ENCODE data around the gene SUCO. TPM values are rescaled to one million over a fixed set of nuclear protein-coding genes. Genes with fewer than 3 reads are reported as not detected.

Gene SUCO
- total and polyA plus RNA-seq, 2 experiments from 2014 or later: 39.1 to 113 TPM

DNA sequence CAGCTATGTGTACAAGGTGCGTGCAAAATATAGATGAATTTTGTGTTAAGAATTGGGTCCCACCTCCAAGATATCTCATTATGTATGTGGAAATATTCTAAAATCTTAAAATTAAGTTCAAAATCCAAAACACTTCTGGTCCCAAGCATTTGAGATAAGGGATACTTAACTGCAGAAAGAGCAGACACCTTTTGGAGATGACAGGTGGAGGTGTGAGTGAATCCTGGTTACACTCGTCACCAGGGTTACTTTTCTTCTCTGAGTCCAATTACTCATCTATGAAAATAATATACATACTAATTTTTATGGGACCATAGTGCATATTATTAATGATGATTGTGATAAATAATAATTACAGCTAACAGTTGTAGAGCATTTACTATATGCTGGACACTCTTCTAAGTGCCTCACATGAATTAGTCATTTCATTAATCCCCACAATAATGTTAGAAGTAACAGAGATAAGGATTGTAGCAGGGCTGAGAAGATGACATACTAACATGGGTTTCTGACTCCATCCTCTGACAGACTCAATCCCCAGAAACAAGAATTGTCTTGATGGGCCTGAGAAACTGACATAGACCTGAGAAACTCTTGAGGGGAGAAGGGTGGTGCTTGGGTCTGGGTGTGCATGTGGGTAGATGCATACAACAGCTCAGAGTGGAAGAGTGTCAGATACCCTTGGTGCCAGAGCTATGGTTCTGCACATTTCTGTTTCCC, 117.7 kb downstream of the SUCO start:
- TF ChIP-seq EZH2 (IDR thresholded peaks at IDR 0.05; ENCODE audit: borderline replicate concordance) (no peak), EZH2phosphoT487 (IDR thresholded peaks at IDR 0.05; ENCODE audit: low read depth, severe bottlenecking, unreplicated experiment) (no peak)
- TF ChIP-seq, protein P1, sequence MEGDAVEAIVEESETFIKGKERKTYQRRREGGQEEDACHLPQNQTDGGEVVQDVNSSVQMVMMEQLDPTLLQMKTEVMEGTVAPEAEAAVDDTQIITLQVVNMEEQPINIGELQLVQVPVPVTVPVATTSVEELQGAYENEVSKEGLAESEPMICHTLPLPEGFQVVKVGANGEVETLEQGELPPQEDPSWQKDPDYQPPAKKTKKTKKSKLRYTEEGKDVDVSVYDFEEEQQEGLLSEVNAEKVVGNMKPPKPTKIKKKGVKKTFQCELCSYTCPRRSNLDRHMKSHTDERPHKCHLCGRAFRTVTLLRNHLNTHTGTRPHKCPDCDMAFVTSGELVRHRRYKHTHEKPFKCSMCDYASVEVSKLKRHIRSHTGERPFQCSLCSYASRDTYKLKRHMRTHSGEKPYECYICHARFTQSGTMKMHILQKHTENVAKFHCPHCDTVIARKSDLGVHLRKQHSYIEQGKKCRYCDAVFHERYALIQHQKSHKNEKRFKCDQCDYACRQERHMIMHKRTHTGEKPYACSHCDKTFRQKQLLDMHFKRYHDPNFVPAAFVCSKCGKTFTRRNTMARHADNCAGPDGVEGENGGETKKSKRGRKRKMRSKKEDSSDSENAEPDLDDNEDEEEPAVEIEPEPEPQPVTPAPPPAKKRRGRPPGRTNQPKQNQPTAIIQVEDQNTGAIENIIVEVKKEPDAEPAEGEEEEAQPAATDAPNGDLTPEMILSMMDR (IDR thresholded peaks at IDR 0.05; ENCODE audit: poor library complexity): no peak
- WGBS (ENCODE audit: low lambda C conversion rate, missing lambda C conversion rate): 78% methylated on average over 2 of the region's 2 CpGs
- no peak overlapping the region for H3K4me2 ChIP-seq

DNA sequence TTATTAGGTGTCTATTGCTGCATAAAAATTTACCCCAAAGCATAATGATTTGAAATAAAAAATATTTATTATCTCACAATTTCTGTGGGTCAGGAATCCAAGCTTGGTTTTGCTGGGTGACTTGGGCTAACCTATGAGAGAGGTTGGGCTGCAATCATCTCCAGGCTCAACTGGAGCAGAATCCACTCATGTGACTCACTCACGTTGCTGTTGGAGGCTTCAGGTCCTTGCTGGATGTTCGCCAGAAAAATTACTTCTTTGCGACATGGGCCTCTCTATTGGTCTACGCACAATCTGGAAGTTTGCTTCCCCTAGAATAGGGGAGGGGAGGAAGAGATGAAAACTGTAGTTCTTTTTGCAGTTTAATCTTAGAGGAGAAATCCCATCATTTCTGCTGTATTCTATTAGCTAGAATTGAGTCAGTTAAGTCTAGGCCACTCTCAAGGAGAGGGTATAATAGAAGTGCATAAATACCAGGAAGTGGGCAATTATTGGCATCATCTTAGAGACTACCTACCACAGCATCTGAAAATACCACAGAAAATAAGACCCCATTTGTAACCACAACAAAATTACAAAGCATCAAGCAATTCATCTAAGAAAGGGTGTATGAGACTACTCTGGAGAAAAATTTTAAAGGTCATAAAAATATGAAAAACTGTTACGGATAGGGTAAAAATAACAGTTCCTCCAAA, 120.2 kb downstream of the SUCO start:
- no peaks in the 10 kb centered on the region for H3K9me3 ChIP-seq (ENCODE audit: low read depth)
- no peaks in the 10 kb centered on the region for H3K79me2 ChIP-seq
- no peaks in the 10 kb centered on the region for H3K4me1 ChIP-seq (ENCODE audit: insufficient read depth)
- no peak overlapping the region for H3K4me2 ChIP-seq
- 84% methylated on average over 5 of the region's 5 CpGs for WGBS (ENCODE audit: low lambda C conversion rate, missing lambda C conversion rate)
- no peaks in the 10 kb centered on the region for H3K27me3 ChIP-seq
- no peaks in the 10 kb centered on the region for H3K9me2 ChIP-seq (replicated peaks; ENCODE audit: insufficient read depth)
- H4K20me1 ChIP-seq (ENCODE audit: insufficient read depth, poor library complexity, severe bottlenecking): no peaks in the 10 kb centered on the region
- no peak overlapping the region for H3K27ac ChIP-seq
- no peak overlapping the region for H3K4me3 ChIP-seq
- no peak overlapping the region for H2AFZ ChIP-seq
- H3K36me3 ChIP-seq (replicated peaks; ENCODE audit: insufficient read depth, low read depth): no peaks in the 10 kb centered on the region
- DNase-seq (ENCODE audit: low spot score): no peak
- TF ChIP-seq EZH2 (IDR thresholded peaks at IDR 0.05; ENCODE audit: borderline replicate concordance) (no peak), EZH2phosphoT487 (IDR thresholded peaks at IDR 0.05; ENCODE audit: low read depth, severe bottlenecking, unreplicated experiment) (no peak)
- TF ChIP-seq, protein P1 (IDR thresholded peaks at IDR 0.05; ENCODE audit: poor library complexity): no peak

More for the DNA sequence above, 117.7 kb downstream of the SUCO start:
- H3K27me3 ChIP-seq: no peaks in the 10 kb centered on the region
- H3K27ac ChIP-seq: no peak overlapping the region
- no peaks in the 10 kb centered on the region for H3K9me2 ChIP-seq (replicated peaks; ENCODE audit: insufficient read depth)
- H3K36me3 ChIP-seq (replicated peaks; ENCODE audit: insufficient read depth, low read depth): no peaks in the 10 kb centered on the region
- no peaks in the 10 kb centered on the region for H4K20me1 ChIP-seq (ENCODE audit: insufficient read depth, poor library complexity, severe bottlenecking)
- H2AFZ ChIP-seq: no peak overlapping the region
- no peak overlapping the region for H3K4me3 ChIP-seq
- no peaks in the 10 kb centered on the region for H3K9me3 ChIP-seq (ENCODE audit: low read depth)
- no peaks in the 10 kb centered on the region for H3K4me1 ChIP-seq (ENCODE audit: insufficient read depth)
- no peak for DNase-seq (ENCODE audit: low spot score)
- no peaks in the 10 kb centered on the region for H3K79me2 ChIP-seq

DNA sequence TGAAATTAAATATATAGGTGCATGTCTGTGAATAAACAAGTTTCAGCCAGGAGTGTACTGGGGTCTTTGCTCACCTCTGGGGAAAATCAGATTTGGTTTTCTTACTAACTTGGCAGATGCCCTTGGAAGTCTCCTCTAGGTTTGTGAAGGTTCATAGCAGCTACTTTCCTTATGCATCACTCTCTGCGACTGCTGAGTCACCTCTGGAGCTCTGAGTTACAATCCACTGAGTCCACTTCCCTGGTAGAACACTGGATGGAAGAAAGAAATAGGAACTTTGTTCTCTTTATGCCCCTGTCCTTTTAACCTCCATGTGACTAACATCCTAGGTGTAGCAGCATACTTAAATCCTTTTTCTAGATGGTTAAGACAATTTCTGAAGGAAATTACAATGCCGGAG, 121.6 kb downstream of the SUCO start:
- Histone ChIP-seq H2AFZ (no peak overlapping the region), H3K79me2 (no peaks in the 10 kb centered on the region), H3K9me3 (ENCODE audit: low read depth) (no peaks in the 10 kb centered on the region), H3K27ac (no peak overlapping the region), H3K27me3 (no peaks in the 10 kb centered on the region), H3K4me3 (no peak overlapping the region), H3K36me3 (replicated peaks; ENCODE audit: insufficient read depth, low read depth) (no peaks in the 10 kb centered on the region), H4K20me1 (ENCODE audit: insufficient read depth, poor library complexity, severe bottlenecking) (no peaks in the 10 kb centered on the region), H3K4me2 (no peak overlapping the region), H3K4me1 (ENCODE audit: insufficient read depth) (no peaks in the 10 kb centered on the region), H3K9me2 (replicated peaks; ENCODE audit: insufficient read depth) (no peaks in the 10 kb centered on the region)
- TF ChIP-seq EZH2 (IDR thresholded peaks at IDR 0.05; ENCODE audit: borderline replicate concordance) (no peak), EZH2phosphoT487 (IDR thresholded peaks at IDR 0.05; ENCODE audit: low read depth, severe bottlenecking, unreplicated experiment) (no peak)
- TF ChIP-seq, protein P1 (IDR thresholded peaks at IDR 0.05; ENCODE audit: poor library complexity): no peak
- peak; percentile 20 for DNase-seq (ENCODE audit: low spot score)
- 87% methylated on average over 2 of the region's 2 CpGs for WGBS (ENCODE audit: low lambda C conversion rate, missing lambda C conversion rate)
